GM12878 (cell line): ENCODE data around the gene PIGB. TPM values are rescaled to one million over a fixed set of nuclear protein-coding genes. Genes with fewer than 3 reads are reported as not detected.

Experiments used
- ATF2 ChIP-seq: IDR thresholded peaks from 2 replicates; pipeline ENCODE4 v1.6.1; 2012; ENCODE audit warnings: low read length, inconsistent platforms
- ATF7 ChIP-seq: fragments of 450-650 bp; IDR thresholded peaks from 2 replicates; pipeline ENCODE4 v1.6.1; 2016; ENCODE audit warnings: low read depth, mild to moderate bottlenecking
- EZH2 ChIP-seq: IDR thresholded peaks from 2 replicates; pipeline ENCODE4 v1.6.1; 2012; ENCODE audit warnings: low read depth, mild to moderate bottlenecking, control low read depth, inconsistent platforms, low read length, borderline replicate concordance; ENCODE audit not compliant: control insufficient read depth
- MEF2B ChIP-seq: fragments of 450-650 bp; IDR thresholded peaks from 2 replicates; pipeline ENCODE4 v1.6.1; 2018; ENCODE audit warnings: mild to moderate bottlenecking, moderate library complexity; ENCODE audit not compliant: partially characterized antibody, poor library complexity, severe bottlenecking
- STAT3 ChIP-seq: IDR thresholded peaks from 2 replicates; pipeline ENCODE4 v1.6.1; 2011; ENCODE audit warnings: low read depth, low read length, improper control_type of control experiment
- USF2 ChIP-seq: IDR thresholded peaks from 2 replicates; pipeline ENCODE4 v1.6.1; 2011; ENCODE audit warnings: low read depth, low read length, improper control_type of control experiment, borderline replicate concordance
- ZBTB4 ChIP-seq: fragments of 450-650 bp; formaldehyde crosslinking; IDR thresholded peaks from 2 replicates; pipeline ENCODE4 v1.4.0; 2022; ENCODE audit warnings: mild to moderate bottlenecking, moderate library complexity
- ZNF24 ChIP-seq: fragments of 450-650 bp; IDR thresholded peaks from 2 replicates; pipeline ENCODE4 v1.6.1; 2017; ENCODE audit warnings: antibody characterized with exemption, mild to moderate bottlenecking
- ZNF687 ChIP-seq: fragments of 450-650 bp; IDR thresholded peaks from 2 replicates; pipeline ENCODE4 v1.6.1; 2017; ENCODE audit warnings: mild to moderate bottlenecking, moderate library complexity
- polyA plus RNA-seq, 11 experiments: library from polyadenylated mRNA; depleted of rRNA in 4 of 11; unstranded in 6 of 11; stranded (reverse) in 5 of 11; fragments of >200 nt; fragmentation: Nextera tagmentation in 4 of 11; fragmentation: Illumina TruSeq in 1 of 11; extraction: Ambion mirVana in 4 of 11; extraction: Trizol in 1 of 11; gene quantifications; 1 replicate in 1 of 11; 2 replicates in 10 of 11; pipeline versions ENCODE4 v1.2.1 to v1.2.3, GENCODE V29; 2011 to 2016; ENCODE audit warnings: inconsistent platforms in 2 of 11, missing spikeins in 2 of 11, low read depth in 1 of 11
- total RNA-seq, 4 experiments: library from RNA; depleted of rRNA in 3 of 4; stranded (reverse); fragments of >200 nt in 3 of 4; fragmentation: Illumina TruSeq in 1 of 4; extraction: Trizol in 1 of 4; gene quantifications; 2 replicates each; pipeline versions ENCODE4 v1.2.1 to v1.2.3, GENCODE V29; 2013 to 2021

The PIGB gene
- total and polyA plus RNA-seq, 10 of the 15 experiments (the other 5 are each of a cell fraction or from before 2014, with no cell fraction given) = 17.9 to 46.0 (median 25.2) TPM

- TF ChIP-seq ZNF687 (no peak), STAT3 (no peak), MEF2B (no peak), ATF2 (no peak), USF2 (no peak), EZH2 (no peak), ZNF24 (no peak), ZBTB4 (no peak), ATF7 (no peak)
Measured at GRCh38 chr15:55270291-55270690, 48.7 kb upstream of the PIGB start (continued).
